Measurements from ENCODE around the gene B3GNT2.

DNA sequence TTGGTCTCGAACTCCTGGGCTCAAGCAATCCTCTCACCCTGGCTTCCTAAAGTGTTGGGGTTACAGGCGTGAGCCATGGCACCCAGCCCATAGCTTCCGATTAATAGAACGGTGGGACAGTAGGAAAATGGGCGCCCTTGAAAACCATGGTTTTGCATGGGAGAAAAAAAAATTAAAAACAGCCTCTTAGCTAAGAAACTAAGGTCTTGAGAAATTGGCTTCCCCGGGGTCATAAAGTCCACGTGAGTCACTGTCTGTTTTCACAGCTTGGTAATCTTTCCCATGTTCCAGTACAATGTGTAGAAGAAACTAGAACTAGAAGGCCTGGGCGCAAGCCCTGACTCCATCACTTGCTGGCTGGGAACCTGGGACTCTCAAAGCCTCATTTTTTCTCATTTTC, 20.7 kb downstream of the B3GNT2 start:
- TF ChIP-seq CTCF (IDR thresholded peaks at IDR 0.05; ENCODE audit: poor library complexity): no peak
- no peak for TF ChIP-seq EZH2phosphoT487 (IDR thresholded peaks at IDR 0.05; ENCODE audit: low read depth, severe bottlenecking, unreplicated experiment)
- no peak for TF ChIP-seq EZH2 (IDR thresholded peaks at IDR 0.05; ENCODE audit: borderline replicate concordance)

Measured in hepatocyte (in vitro differentiated cells).